ENCODE measurements around the gene RSRC1.
"Not testable (repeated sequence)": the region's sequence is repeated elsewhere in the genome, so short reads cannot be mapped to it uniquely, and the experiment has no call there.

The RSRC1 gene

DNA sequence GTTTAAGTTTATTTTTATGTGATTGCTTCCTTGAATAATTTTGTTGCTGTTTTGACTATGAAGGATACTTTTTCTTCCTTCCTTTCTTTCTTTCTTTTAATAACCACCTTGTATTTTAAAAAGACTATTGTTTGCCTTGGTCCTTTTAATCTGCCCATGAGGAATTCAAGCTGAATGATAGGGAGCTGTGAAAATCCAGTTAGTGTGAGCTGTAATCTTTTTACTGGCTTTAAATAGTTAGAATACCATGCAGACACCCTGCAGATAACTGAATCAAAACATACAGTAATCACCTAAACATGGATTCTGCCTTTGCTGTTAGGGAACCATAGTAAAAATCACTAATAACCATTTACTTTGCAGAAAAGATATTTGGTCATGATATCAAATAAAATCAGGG is 110.7 kb downstream of the RSRC1 start:
- peak; percentile 10 for DNase-seq (ENCODE audit: low read depth, low spot score)

DNA sequence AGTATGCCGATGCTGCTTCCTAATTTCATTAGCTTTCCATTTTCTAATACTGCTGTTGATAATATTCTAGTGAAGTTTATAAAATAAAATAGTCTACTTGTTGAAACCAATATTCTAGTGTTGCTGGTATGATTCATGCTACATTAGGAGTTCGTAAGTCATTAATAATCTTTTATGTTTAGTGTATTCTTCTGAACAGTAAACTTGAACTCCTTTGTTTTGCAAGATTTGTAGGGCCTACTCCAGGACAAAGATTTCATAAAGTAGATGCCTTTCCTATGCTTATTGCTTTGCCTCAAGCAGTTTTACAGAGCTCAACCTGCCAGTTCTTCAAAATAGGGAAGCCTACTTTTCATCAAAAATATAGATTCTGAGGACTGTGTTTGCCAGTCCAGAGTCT is 111.5 kb downstream of the RSRC1 start:
- no peak for DNase-seq (ENCODE audit: low read depth, low spot score)

DNA sequence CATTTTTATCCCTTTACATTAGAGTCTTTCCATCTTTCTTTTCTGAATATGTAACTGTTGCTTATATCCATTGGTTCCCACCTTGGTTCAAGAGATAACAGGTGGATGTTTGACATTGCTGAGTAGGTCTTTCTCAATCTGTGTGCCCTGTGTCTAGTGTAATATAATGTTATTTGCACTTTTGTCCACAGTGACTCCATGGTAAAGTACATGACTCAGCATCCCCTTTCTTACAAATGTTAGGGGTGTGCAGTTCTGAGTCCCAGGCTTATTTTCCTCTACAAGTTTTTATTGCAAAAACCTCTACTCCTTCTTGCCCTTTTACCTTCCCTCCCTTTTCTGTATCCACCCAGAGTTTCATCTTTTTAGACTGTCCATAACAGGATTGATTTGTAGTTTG is 116.5 kb downstream of the RSRC1 start:
- no peak for DNase-seq (ENCODE audit: low read depth, low spot score)

DNA sequence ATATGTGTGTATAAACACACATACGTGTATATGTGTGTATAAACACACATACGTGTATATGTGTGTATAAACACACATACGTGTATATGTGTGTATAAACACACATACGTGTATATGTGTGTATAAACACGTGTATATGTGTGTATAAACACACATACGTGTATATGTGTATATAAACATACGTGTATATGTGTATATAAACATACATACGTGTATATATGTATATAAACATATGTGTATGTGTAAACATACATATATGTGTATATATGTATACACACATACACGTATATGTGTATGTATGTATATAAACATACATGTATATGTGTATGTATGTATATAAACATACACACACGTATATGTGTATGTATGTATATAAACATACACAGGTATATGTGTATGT is 119.1 kb downstream of the RSRC1 start:
- not testable (repeated sequence) for DNase-seq (ENCODE audit: low read depth, low spot score)

DNA sequence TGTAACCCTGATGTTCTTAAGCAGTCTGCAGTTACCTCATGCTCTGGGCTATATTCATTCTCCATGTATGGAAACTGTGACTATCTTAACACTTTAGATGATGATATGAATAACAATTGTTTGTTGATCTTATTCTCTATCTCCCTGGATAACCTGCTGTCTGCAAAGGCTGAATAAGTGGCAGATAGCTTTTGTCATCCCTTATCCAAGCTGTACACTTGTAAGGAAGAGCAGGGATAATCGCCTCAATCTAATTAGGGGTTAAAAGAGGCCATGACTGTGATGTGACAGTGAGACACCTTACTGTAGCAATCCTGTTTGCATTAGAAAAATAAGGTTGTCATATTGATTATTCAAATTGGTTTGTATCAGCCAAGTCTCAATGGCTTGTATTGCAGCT is 123.9 kb downstream of the RSRC1 start:
- no peak for DNase-seq (ENCODE audit: low read depth, low spot score)

DNA sequence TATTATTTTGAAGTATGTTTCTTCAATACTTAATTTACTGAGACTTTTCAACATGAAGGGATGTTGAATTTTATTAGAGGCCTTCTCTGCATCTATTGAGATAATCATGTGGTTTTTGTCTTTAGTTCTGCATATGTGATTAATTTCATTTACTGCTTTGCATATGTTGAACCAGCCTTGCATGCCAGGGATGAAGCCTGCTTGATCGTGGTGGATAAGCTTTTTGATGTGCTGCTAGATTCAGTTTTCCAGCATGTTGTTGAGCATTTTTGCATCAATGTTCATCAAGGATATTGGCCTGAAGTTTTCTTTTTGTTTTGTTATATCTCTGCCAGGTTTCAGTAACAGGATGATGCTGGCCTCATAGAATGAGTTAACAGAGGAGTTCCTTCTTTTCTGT is 134.4 kb downstream of the RSRC1 start:
- no peak for DNase-seq (ENCODE audit: low read depth, low spot score)

DNA sequence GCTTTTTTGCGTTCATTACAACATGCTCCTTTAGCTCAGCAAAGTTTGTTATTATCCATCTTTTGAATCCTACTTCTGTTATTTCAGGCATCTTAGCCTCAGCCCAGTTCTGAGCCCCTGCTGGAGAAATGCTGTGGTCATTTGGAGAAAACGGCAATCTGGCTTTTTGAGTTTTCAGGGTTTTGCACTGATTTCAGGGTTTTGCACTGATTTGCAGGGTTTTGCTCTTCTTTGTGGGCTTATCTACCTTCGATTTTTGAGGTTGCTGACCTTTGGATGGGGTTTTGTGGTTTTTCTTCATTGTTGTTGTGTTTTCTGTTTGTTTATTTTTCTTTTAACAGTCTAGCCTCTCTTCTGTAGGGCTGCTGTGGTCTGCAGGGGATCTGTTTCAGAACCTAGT is 137.4 kb downstream of the RSRC1 start:
- DNase-seq (ENCODE audit: low read depth, low spot score): no peak

DNA sequence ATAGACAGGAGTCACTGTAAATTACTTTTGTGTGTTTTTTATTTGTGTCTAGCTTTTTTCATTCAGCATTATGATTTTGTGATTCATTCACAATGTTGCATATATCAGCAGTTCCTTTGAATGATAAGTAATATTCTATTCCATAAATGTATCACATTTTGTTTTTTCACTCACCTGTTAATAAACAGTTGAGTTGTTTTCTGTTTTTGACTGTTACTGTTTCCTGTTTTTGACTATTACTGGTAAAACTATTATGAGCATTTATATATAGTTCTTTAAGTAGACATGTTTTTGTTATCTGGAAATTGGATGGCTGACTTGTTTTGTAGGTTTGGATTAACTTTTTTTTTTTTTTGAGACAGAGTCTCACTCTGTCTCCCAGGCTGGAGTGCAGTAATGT is 138.4 kb downstream of the RSRC1 start:
- DNase-seq (ENCODE audit: low read depth, low spot score): no peak

DNA sequence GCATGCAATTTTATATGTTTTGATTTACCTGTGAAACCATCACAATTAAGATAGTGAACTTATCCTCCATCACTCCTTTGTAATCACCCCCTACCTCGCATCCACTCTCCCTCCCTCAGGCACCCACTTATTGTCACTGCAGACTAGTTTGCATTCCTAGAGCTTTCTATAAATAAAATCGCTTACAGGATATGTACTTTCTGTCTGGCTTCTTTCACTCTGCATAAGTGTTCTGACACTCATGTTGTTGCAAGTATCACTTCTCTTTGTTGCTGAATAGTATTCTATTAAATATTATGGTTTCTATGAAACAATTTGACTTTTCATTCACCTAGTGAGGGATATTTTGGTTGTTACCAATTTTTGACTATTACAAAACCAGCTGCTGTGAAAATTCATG is 139.3 kb downstream of the RSRC1 start:
- DNase-seq (ENCODE audit: low read depth, low spot score): no peak

DNA sequence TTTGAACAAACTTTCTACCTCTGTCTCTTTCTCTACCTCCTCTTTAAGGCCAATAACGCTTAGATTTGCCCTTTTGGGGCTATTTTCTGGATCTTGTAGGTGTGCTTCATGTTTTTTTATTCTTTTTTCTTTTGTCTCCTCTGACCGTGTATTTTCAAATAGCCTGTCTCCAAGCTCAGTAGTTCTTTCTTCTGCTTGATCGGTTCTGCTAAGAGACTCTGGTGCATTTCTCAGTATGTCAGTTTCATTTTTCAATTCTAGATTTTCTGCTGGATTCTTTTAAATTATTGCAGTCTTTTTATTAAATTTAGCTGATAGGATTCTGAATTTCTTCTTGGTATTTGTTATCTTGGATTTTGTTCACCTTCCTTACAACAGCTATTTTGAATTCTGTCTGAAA is 148.7 kb downstream of the RSRC1 start:
- DNase-seq (ENCODE audit: low read depth, low spot score): no peak

DNA sequence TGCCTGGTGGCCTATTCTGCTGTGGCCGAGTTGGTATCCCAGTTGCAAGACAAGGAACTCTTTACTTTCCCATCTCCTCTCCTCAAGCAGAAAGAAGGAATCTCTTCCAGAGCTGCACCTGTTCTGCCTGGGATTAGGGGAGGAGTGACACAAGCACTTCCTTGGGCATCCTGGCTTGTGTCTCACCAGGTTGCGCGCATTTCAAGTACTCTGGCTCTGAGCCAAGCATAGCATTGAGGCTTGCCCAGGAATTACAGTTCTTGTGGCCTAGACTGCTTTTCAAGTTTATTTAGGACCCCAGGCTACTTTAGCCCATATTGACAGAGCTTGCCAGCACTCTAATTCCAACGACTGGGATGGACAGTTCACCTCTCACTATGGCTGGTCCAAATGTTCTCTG is 150.5 kb downstream of the RSRC1 start:
- peak; percentile 28 for DNase-seq (ENCODE audit: low read depth, low spot score)

DNA sequence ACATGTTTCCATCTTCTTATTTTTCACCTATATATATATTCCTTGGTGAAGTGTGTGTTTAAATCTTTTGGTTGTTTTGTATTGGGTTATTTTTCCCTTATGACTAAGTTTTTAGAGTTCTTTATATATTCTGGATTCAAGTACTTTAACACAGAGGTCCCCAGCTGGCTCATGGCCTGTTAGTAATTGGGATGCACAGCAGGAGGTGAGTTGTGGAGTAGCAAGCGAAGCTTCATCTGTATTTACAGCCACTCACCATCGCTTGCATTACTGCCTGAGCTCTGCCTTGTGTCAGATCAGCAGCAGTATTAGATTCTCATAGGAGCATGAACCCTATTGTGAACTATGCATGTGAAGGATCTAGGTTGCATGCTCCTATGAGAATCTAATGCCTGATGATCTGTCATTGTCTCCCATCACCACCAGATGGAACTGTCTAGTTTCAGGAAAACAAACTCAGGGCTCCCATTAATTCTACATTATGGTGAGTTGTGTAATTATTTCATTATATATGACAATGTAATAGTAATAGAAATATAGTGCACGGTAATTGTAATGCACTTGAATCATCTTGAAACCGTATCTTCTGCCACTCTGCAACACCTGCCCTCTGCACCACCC is 151.6 kb downstream of the RSRC1 start:
- no peak for DNase-seq (ENCODE audit: low read depth, low spot score)

DNA sequence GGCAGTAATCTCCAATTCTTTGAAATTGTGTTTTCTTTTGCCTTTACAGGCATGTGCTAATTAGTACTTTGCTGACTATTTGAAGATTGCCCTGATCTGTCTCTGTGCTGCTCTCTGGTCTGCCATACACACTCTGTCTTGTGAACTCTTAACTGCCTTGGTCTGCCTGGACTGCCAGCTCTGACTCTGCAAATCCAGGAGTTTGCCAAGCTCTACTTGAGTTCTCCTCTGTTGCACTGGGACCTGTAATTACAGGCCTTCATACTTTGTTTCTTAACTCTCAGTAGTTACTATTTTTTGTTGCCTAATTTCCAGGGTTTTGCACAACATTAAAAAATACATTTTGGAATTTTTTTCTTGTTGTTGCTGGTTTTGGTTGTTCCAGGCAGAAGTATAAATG is 155.0 kb downstream of the RSRC1 start:
- DNase-seq (ENCODE audit: low read depth, low spot score): no peak

DNA sequence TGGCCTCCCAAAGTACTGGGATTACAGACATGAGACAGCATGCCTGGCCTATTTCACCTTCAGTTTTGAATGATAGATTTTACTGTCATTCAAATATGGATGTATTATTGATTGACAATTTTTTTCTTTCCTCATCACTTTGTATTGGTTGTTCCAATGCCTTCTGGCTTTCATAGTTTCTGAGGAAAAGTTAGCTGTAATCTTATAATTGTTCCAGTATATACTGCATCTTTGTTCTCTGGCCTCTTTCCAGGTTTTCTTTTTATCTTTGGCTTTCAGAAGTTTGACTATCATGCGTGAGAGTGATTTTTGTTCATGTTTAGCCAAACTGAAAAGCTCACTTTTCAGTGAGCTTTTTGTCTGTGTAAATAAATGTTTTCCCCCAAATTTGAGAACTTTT is 157.1 kb downstream of the RSRC1 start:
- DNase-seq (ENCODE audit: low read depth, low spot score): no peak

DNA sequence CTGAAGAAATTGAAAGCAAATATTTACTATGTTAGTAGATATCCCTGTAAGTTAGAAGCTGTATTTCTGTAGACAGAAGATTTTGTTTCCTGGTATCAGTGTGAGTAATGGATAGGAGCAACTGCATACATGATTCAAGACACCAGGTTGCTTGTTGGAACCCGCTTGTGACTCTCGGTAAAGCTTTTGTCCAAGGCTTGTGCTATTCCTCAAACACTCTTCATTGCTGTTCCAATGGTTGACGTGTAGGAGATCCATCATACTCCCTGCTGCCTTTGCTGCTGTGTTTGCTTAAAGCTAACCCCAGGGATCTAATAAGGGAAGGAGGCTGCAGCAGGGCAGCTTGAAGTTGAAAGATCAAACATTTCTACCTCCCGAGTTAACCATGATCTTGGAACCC is 160.1 kb downstream of the RSRC1 start:
- no peak for DNase-seq (ENCODE audit: low read depth, low spot score)

DNA sequence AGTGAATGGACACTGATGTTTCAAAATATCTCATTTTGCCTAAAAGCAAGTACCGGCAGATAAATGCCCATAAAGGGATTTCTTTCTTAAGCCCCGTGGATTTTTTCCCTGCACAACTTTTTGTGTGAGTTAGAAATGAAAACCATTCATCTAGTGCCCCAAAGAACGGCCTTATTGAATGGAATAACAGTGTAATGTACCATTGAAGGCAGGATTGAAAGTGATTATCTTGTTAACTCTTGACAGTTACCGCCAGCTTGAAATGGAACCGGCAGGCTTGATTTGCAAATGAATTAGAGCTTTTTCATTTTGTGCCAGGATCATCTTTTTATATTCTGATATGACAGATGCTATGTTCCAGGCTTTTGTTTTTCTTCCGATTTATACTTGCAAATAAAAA is 162.2 kb downstream of the RSRC1 start:
- DNase-seq (ENCODE audit: low read depth, low spot score): no peak

DNA sequence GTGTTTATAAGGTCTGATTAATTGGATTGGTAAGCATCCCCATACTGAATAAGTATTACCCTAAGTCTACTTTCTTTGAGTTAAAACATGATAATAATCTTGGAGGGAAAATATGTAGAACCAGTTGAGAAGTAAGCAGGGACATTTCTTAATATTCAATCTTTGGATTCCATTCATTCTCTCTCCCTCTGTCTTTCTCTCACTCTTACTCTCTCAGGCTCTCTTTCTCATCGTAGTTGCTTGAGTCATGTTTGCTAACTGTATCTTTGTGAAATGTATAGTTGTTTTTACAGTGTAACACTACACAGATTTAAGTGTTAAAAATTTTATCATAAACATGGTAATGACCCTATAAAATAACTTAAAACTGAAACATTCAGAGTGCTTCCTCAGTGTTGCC is 163.8 kb downstream of the RSRC1 start:
- DNase-seq (ENCODE audit: low read depth, low spot score): no peak

DNA sequence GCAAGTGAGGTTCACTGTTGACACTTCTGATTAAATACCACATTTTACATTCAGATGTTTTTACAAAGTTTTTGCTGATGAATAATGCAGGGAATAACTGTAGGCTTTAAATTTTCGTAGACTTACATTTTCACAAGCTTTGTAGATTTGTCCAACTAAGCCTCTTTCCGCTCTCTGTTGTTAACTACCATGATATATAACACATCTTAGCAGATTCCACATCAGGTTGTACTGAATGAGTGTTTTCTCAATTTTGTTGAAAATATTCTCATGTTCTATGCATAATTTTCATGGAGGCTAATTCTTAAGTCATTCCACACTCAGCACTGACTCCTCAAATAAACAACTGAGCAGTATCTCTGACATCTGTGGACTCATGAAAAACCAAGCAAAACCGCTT is 168.3 kb downstream of the RSRC1 start:
- DNase-seq (ENCODE audit: low read depth, low spot score): no peak

DNA sequence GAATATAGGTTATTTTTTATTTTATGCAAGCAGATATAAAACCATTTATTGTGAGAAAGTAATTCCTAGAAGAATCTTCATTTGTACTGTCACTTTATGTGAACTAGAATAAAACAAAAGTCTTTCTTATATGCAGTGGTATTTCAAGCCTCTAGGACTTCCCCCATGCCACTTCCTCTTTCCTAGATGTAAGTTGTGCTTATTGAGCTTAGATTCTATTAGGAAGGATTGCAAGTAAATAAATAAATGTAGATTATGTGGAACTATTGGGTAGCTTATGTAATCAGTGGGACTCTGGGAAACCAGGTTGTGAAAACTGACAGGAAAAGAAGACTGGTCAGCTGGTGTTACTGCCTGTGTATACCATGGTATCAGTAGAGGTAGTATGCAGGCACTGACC is 169.7 kb downstream of the RSRC1 start:
- DNase-seq (ENCODE audit: low read depth, low spot score): no peak

DNA sequence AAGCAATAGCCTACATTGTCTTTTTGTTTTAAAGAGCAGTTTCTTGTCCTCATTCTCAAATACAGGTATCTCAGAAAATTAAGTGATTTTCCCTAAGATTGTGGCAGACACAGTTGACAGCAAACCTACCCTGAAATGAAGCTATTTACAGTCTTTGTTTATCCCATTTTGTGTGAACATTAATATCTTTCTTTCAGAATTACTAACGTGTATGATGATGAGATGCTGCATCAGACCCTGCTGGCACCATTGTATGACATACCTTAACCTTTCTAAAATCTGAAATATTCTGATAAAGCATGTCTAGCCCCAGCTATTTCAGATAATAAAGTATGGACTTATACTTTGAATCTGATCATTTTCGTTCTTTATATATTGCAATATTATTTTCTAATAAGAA is 185.9 kb downstream of the RSRC1 start:
- DNase-seq (ENCODE audit: low read depth, low spot score): no peak

DNA sequence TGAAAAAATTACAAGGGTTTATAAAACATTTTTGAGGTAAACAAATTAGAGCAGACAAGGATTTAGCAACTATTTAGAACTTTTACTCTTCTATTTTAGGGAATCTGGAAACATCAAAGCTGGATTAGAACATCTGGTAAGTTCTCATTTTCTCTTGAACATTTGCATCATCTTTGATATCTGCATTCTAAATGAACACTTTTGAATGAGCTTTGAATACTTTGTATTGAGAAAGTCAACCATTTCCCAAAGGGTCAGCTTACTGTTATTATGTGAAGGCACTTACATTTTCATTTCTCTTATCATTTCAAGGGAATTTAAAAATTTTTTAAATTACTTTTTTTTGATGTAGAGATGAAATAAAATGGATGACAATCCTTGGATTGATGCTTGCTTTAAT is 188.1 kb downstream of the RSRC1 start:
- no peak for DNase-seq (ENCODE audit: low read depth, low spot score)

DNA sequence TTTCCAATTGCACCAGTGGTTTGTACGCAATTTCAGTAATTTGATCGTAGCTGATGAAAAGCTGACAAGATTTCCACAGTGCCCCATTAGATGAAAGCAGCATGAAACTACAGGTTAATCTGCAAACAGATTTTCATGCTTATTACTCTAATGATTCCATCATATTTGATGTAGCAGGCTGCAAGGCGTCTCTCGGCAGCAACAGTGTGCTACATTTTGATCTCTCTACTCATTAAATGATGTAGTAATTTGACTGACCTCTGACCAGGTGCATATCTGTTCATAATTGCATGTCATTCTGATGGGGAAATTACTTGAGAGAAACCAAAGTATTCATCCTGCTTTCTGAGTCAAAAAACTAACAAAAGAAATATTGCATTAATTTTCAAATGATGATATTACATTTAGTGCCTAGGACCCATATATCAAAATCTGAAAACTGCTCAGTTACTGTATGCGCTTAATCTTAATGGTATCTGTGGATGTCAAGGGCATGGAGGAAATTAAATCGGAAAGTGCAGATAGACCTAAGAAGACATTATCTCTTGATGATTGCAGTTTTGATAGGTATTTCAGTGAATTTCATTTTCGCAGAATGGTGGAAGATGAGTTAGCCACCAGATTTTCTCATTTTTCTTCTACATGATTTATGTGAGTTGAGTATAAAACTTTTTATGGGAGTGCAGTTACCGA is 198.5 kb downstream of the RSRC1 start:
- DNase-seq (ENCODE audit: low read depth, low spot score): no peak

DNA sequence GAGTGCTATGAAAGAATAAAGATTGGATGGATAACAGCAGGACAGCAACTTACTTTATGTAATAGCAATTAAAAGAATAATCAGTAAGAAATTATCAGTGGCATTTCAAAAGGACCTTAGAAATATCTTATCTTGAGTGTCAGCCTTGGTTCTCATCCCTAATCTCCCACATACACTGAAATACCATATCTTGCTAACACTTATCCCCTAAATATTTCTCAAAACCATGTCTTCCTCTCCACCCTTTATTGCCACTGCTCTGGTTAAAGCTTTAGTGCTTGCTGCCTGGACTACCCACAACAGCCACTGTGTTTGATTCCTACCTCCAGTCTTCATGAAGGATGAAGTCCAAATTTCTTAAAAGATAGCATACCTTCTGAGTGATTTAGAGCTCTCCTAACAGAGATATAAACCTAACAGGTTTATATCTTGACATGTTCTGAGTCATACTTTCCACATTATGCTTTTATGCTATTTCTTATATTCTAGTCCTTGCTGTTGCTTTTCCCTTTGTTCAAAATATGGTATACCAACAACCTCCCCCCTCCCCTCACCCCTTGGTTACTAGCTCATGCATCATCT is 202.8 kb downstream of the RSRC1 start:
- no peak for DNase-seq (ENCODE audit: low read depth, low spot score)

All from astrocyte of the hippocampus (primary cell).